RWPE1 (cell line): ENCODE measurements around the gene TH.
"Not testable (repeated sequence)": the region's sequence is repeated elsewhere in the genome, so short reads cannot be mapped to it uniquely, and the experiment has no call there.

Source experiments
- CTCF ChIA-PET: fragments of 350-600 bp; sonication (Branson Sonifier 250); formaldehyde crosslinking; extraction: SDS; loops from one replicate; lab custom pipeline; 2021; lab: Yijun Ruan, JAX
- POLR2A ChIA-PET: fragments of 400-600 bp; formaldehyde crosslinking; extraction: SDS; loops from one replicate; lab custom pipeline; 2020; ENCODE audit warnings: antibody characterized with exemption; ENCODE audit not compliant: low non-redundant PET; lab: Yijun Ruan, JAX
- DNase-seq: peaks from one replicate; pipeline ENCODE4 v3.0.0; 2012; ENCODE audit warnings: low spot score
- H3K27ac ChIP-seq: fragments of 450-650 bp; 2 replicates; pipeline ENCODE4 v1.5.1; 2017
- TF ChIP-seq, protein P1 (sequence below): fragments of 450-650 bp; conservative IDR thresholded peaks from 2 replicates; pipeline ENCODE4 v1.5.1; 2017; ENCODE audit warnings: low read depth, mild to moderate bottlenecking

The TH gene

GRCh38 chr11:2198621-2199365 is 27.2 kb upstream of the TH start:
- no peak for DNase-seq
- TF ChIP-seq, protein P1, sequence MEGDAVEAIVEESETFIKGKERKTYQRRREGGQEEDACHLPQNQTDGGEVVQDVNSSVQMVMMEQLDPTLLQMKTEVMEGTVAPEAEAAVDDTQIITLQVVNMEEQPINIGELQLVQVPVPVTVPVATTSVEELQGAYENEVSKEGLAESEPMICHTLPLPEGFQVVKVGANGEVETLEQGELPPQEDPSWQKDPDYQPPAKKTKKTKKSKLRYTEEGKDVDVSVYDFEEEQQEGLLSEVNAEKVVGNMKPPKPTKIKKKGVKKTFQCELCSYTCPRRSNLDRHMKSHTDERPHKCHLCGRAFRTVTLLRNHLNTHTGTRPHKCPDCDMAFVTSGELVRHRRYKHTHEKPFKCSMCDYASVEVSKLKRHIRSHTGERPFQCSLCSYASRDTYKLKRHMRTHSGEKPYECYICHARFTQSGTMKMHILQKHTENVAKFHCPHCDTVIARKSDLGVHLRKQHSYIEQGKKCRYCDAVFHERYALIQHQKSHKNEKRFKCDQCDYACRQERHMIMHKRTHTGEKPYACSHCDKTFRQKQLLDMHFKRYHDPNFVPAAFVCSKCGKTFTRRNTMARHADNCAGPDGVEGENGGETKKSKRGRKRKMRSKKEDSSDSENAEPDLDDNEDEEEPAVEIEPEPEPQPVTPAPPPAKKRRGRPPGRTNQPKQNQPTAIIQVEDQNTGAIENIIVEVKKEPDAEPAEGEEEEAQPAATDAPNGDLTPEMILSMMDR = no peak
- ChIA-PET POLR2A (no interaction called here), CTCF (interaction anchor here (0.5 to 3.2 kb wide), 8 partner anchors 10 to 222 kb away, joined by 4 to 50 read pairs (median 6); partner anchors contain the start of gene ASCL2)
- H3K27ac ChIP-seq = peak overlapping the region; percentile 23

DNA sequence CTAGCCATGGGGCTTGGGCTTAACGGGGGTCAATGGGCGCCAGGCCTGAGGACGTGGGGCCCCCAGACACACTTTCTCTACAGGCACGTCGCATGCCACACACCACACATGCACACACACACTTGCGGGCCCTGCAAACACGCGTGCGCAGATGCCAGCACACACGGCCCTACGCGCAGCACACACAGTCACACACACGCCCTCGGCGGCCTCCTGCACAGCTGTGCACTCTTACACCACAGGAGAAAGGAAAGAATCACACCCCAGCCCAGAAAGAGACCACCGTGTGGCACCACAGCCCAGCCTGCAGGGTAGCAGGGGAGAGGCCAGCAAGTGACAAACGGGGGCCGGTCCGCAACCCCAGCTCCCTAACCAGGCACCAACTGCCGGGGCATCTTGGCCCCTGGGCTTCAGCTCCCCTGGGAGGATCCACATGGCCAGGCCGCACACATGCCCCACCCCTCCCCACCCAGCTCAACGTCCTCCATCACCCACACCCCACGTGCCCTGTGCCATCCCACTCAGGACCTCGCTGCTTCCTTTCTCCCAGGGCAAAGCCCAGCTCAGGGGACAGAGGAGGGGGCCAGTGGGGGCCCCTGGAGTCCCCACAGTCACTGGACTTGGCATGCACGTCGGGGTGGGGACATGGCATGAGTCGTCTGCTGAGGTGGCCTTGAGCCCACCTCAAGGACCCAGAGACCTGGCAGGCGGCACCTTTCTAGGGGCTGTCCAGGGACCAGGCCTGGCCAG is 26.3 kb upstream of the TH start:
- TF ChIP-seq, protein P1 = no peak
- CTCF ChIA-PET = interaction anchor here (0.5 to 3.2 kb wide), 14 partner anchors 10 to 1330 kb away, joined by 3 to 50 read pairs (median 4); partner anchors contain the start of gene ASCL2
- no peak for DNase-seq
- POLR2A ChIA-PET = no interaction called here
- 0 out of 2 replicates have a peak overlapping the region, but pooled peaks have one; percentile 23 for H3K27ac ChIP-seq

DNA sequence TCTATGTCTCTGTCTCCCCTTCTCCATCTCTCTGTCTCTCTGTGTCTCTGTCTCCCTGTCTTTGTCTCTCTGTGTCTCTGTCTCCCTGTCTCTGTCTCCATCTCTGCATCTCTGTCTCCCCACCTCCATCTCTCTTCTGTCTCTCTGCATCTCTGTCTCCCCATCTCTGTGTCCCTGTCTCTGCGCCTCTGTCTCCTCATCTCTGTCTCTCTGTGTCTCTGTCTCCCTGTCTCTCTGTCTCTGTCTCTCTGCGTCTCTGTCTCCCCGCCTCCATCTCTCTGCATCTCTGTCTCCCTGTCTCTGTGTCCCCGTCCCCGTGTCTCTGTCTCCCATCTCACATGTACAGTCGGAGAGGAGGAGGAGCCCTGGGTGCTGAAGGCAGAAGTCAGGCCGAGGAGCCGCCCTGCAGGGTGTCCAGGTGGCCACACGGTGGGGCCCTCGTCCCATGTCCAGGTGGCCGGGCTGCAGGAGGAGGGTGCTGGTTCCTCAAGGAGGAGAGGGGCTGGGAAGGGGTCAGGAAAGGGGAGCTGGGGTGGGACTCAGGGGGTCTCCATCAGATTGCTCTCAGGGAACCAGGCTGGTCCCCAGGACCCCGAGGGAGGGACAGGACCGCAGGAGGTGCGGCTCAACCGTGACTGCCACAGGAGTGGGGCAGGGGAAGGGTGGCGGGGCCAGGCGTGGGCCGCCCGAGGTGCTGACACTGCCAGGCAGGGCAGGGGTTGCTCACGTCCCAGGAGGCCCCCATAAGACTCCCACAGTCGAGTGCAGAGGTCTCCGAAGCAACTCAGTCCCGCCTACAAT is 25.6 kb upstream of the TH start:
- TF ChIP-seq, protein P1 = peak; percentile 93
- POLR2A ChIA-PET = no interaction called here
- peak; percentile 80 for DNase-seq
- H3K27ac ChIP-seq = no peak overlapping the region
- CTCF ChIA-PET = interaction anchor here (0.5 to 3.2 kb wide), 12 partner anchors 11 to 1330 kb away, joined by 3 to 50 read pairs (median 4); partner anchors contain the start of gene ASCL2

GRCh38 chr11:2195756-2196088 is 24.1 kb upstream of the TH start:
- ChIA-PET CTCF (interaction anchor here (1.0 to 4.4 kb wide), 4 partner anchors 10 to 224 kb away, joined by 3 to 36 read pairs (median 14); no protein-coding TSS in a partner anchor), POLR2A (no interaction called here)
- TF ChIP-seq, protein P1 = no peak
- DNase-seq = no peak
- no peak overlapping the region; the same call in 1 of the 2 replicates for H3K27ac ChIP-seq

GRCh38 chr11:2194877-2195755 is 23.5 kb upstream of the TH start:
- CTCF ChIA-PET = interaction anchor here (0.6 to 4.4 kb wide), 18 partner anchors 9 to 332 kb away, joined by 3 to 36 read pairs (median 6); partner anchors contain the start of gene TSSC4
- POLR2A ChIA-PET = interaction anchor here (0.6 kb wide), 1 partner anchor 14 kb away, joined by 3 read pairs; no protein-coding TSS in a partner anchor
- TF ChIP-seq, protein P1 = peak; percentile 88
- DNase-seq = no peak
- H3K27ac ChIP-seq = peak overlapping the region; percentile 82

- H3K27ac ChIP-seq = peak overlapping the region; percentile 82
- CTCF ChIA-PET = interaction anchor here (0.5 to 4.4 kb wide), 18 partner anchors 9 to 331 kb away, joined by 3 to 36 read pairs (median 6); partner anchors contain the start of gene TSSC4
- POLR2A ChIA-PET = interaction anchor here (0.6 kb wide), 1 partner anchor 15 kb away, joined by 3 read pairs; no protein-coding TSS in a partner anchor
Observed at GRCh38 chr11:2193888-2194595, 22.4 kb upstream of the TH start.

More at GRCh38 chr11:2193888-2194595, 22.4 kb upstream of the TH start:
- DNase-seq = not testable (repeated sequence)
